ENCODE results near the gene SLC47A1. TPM values are rescaled to one million over a fixed set of nuclear protein-coding genes. Genes with fewer than 3 reads are reported as not detected.

Gene SLC47A1
- total and polyA plus RNA-seq, 9 of the 15 experiments (the other 6 are each of a cell fraction or from before 2014, with no cell fraction given), result not detected

- no peak for DNase-seq (ENCODE audit: extremely low read depth in 1 of 4, low spot score in 3 of 4)
- Histone ChIP-seq H3K4me1 (replicated peaks in 1 of 2; ENCODE audit: control insufficient read depth in 2 of 2, insufficient read depth in 2 of 2, low read length in 2 of 2) (no peaks in the 10 kb centered on the region), H3K9me1 (ENCODE audit: control insufficient read depth, insufficient read depth, low read length) (no peaks in the 10 kb centered on the region), H3K4me3 (no peak overlapping the region), H3K27ac (ENCODE audit: extremely low read depth, low read depth, low read length) (no peak overlapping the region), H3K9ac (ENCODE audit: insufficient read depth in 1 of 2, low read depth in 2 of 2, low read length in 2 of 2) (no peak overlapping the region), H3K4me2 (ENCODE audit: insufficient read depth, low read length) (no peak overlapping the region), H2AFZ (ENCODE audit: low read depth, low read length) (no peak overlapping the region), H3K9me3 (replicated peaks; ENCODE audit: control insufficient read depth, insufficient read depth, low read depth, low read length) (no peaks in the 10 kb centered on the region), H3K79me2 (ENCODE audit: control insufficient read depth, insufficient read depth, low read length) (no peaks in the 10 kb centered on the region), H3K27me3 (ENCODE audit: control insufficient read depth in 2 of 2, insufficient read depth in 2 of 2, low read length in 2 of 2) (peaks cover 3 to 10% of the 10 kb centered on the region in 2 experiments; a peak in 3 of 5 replicates), H4K20me1 (replicated peaks; ENCODE audit: control insufficient read depth, insufficient read depth, low read length) (no peaks in the 10 kb centered on the region), H3K36me3 (ENCODE audit: control insufficient read depth, insufficient read depth, low read length) (no peaks in the 10 kb centered on the region)
- BruUV-seq (replicated peaks), result no TSS peak
- in situ Hi-C loops (cut with MboI), result no loop called here
- intact Hi-C loops (cut with micrococcal nuclease), result no loop called here
- no peak for TF ChIP-seq SREBF1 (IDR thresholded peaks at IDR 0.05; ENCODE audit: borderline replicate concordance, low read depth, low read length)
- TF ChIP-seq TSC22D4 (tag; IDR thresholded peaks at IDR 0.05), result no peak
- TF ChIP-seq STAT6 (CRISPR knock-in tag; IDR thresholded peaks at IDR 0.05), result no peak
- TF ChIP-seq ZNF644 (tag; IDR thresholded peaks at IDR 0.05; ENCODE audit: low read depth), result no peak
- no peak for TF ChIP-seq YBX1 (IDR thresholded peaks at IDR 0.05)
- TF ChIP-seq KAT7 (CRISPR knock-in tag; IDR thresholded peaks at IDR 0.05; ENCODE audit: borderline replicate concordance), result no peak
- WGBS (ENCODE audit: insufficient coverage, low coverage, missing lambda C conversion rate), result 0% methylated on average over 4 of the region's 4 CpGs
- ATAC-seq, result no peak
- ChIA-PET POLR2A (interaction anchor here (1.0 kb wide), 1 partner anchor 12 kb away, joined by 3 read pairs; no protein-coding TSS in a partner anchor), CTCF (ENCODE audit: low intra/inter-chr PET ratio) (no interaction called here)
- no peak for FAIRE-seq
Measured at GRCh38 chr17:19578545-19578944, 44.9 kb downstream of the SLC47A1 start.

All from K562 (cell line).